Stimulated activated CD4-positive, alpha-beta T cell treated with anti-CD3 and anti-CD28 coated beads, TNF-alpha, amount 100 ng/mL, for 24 hours (primary cell): ENCODE data around the gene JAZF1.
"Not testable (repeated sequence)": the region's sequence is repeated elsewhere in the genome, so short reads cannot be mapped to it uniquely, and the experiment has no call there.

ENCODE experiments used
- DNase-seq, 3 experiments: peaks; one replicate each; pipeline ENCODE4 v3.0.0-alpha.2; 2020; ENCODE audit warnings: low read depth in 3 of 3

JAZF1 gene

DNA sequence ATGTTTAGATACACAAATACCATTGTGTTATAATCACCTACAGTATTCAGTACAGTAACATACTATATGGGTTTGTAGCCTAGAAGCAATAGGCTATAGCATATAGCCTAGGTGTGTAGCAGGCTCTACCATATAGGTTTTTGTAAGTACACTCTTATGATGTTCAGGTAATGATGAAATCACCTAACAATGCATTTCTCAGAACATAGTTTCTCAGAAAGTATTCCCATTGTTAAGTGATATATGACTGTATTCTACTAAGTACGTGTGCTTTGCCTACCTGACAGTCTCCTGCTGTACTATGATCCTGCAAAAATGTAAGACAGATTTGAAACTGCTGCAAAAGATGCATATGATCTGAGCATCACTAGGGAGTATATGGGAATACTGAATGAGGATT lies 137.9 kb downstream of the JAZF1 start:
- no peak for DNase-seq

DNA sequence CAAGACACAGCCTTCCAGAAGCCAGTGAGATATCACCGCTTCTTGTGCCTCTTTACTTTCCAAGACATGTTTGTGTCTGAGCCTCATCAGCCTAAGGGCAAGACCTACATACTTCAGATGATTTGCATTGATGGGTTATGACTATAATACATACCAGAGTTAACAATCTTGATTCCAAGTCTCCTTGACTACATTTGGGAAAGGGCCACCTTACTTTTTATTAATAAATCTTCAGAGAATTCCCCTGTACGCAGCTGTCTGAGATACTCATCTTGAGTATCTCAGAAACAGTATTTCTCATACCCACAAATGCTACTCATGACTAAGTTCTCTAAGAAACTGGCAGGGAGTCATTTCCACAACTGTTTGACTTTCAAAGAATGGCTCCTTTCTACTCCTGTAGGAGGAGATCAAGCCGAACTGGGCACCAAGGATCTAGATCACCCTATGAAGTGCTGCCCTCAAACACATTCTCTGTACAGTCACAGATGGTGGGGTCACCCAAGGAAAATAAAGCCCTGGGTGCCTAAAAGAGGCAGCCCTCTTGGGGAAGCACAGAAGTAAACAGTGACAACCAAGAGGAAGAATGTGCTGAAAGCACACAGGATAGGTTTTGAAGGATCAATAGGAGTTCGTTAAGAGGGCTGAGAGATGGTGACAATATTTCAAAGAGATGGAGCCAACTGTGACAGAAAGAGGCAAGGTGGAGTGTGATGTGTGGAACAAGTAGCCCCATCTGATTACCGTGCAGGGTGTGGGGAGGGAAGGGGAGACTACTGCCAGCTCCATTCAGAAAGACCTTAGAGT lies 138.9 kb downstream of the JAZF1 start:
- DNase-seq: no peak

DNA sequence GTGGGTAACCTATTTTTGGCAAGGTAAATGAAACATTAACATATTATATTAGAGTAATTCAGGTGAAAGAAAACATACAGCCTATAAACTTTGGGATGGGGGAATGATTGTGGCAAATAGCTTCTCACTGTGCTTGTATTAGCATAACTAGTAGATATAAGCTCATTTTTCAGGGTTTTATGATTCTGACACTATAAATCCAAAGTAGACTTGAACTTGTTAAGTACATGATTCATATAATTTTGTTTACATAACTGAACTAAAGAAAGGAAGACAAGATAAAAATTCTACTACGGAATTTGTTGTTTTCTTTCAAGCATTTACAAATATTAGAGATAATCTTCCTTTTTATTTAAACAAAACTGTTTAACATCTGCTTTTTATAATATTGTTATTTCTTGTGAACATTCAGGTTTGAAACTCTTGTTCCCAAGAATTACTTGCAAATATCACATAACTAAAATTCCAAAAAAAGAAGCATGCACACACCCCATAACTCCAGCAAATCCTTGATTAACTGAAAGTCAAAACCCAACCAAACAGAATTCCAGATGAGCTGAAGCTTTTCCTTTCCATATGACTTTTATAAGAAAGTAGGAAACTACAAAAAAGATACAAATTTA lies 142.3 kb downstream of the JAZF1 start:
- DNase-seq: no peak

DNA sequence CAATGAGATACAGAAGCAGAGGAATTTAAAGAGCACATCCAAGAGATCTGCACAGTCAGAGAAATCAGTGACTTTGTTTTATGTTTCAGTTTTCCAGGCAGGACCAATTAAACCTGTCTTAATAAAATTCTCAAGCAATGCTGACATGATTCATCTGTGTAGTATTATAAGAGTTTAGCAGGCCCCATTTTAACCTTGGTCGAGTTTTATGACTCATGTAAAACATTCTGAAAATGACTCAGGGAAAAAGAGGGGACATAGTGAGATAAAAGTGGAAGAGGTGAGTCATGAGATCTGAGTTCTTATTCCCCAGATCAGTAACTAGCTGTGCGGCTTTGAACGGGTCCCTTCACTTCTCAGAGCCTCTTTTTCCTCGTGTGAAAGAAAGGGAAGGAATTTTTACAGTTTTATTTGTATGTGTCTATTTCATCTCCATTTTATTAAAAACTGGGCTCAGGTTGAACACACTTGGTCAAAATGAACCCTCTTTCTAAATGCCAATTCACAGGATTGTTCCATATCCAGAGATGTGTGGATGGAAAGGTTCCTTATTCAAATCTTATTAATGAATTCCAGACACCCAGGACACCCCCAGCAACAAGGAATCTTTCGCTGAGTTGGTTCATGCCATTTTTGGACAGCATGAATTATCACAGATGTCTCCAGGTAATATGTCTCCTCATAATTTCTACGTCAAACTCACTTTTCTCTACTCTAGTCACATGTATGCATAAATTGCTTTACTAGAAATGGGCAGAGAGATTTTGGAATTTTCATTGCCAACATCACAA lies 143.2 kb downstream of the JAZF1 start:
- DNase-seq: peak in 1 of 3 experiments; percentile 5

DNA sequence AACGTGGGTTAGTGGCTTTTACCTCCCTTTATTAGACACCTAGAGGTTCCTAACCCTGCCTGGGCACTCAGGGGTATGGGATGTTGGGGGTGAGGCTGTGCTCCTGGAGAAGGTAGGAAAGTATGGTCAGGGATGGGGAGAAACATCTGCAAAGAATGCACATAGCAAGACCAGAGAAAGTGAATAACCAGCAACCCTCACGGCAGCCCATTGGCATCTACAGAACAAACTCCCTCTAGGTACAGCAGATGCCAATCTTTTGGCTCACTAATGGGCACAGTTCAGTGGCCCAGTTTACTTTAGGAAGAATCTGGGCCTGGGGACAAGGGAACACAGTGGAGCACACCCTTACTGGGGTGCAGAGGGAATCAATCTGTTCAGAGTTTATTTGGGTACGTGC lies 143.9 kb downstream of the JAZF1 start:
- no peak for DNase-seq

DNA sequence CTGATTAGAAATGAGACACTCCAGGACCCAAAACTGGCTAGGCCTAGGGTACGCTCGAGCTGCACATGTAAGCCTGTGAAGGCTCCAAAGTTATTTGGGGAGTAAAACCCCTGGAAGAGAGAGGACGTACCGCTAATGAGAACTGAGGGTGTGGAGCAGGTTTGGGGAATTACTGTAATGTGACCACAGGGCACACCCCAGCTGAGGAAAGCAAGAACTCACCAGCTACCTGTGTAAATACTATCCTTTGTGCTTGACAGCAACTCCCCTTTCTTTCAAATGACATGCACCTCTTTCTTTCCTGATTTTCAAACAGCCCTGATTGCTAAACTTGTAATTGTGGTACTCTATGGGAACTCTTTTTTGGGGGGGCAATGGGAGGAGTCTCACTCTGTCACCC lies 147.2 kb downstream of the JAZF1 start:
- no peak for DNase-seq

DNA sequence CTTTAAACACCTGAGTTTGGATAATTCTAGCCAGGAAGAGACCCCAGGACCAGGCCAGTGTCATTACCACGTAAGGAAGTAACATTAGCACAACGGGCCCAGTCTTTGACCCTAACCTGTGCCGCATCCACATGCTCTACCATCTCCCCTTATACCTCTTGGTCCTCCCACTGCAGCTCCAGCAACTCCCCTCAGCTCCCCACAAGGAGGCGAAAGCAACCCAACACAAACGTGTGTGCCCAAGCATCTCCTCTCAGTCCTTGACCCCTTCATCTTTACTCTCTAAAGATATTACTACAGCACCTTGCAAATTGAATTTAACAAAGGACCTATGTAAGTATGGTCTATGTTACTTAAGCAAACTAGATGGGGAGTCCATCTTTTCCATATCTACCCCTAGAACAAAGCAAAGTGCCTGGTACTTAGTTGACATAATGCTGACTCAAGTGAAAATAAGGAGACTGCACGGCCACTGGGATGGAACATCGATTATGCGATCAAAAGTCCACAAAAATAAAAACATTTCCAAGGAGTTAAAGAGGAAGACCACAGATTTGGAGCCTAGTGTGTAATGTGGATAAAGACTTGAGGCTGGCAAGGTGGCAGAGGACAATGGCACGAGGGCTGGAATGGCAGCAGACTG lies 147.7 kb downstream of the JAZF1 start:
- DNase-seq: no peak

DNA sequence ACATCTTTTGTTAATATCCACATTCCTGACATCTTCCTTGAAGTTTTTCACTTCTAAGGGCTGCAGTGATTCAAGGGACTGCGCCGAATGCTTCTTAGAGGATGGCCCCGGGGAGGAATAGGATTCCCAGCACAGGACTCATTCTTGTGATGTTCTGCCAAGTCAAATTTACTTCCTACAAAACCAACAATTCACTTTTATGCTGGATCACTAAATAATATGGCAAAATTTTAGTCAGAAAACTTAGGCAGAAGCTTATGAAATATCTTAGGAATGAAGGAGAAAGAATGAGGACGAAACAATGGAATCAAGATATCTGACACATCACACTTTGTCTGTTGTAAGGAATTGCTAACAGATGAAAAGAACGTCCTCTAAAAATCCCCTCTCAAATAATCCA lies 151.5 kb downstream of the JAZF1 start:
- no peak for DNase-seq

DNA sequence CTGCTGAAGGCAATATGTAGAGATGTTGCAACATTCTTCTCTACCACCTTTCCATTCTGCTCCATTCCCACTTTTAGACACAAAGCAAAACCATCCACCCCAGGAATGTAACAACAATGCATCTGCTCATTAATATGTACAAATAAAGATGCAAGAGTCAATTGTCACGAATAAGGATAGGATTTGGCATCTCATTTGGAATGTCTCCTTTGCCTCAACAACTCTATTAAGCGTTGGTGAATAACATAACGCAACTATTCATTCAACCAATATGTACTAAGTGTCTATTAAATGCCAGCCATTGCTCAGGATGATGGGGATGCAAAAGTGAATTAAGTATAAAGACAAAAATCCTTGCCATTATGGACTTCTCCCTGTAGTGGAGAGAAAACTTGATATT lies 152.1 kb downstream of the JAZF1 start:
- no peak for DNase-seq

DNA sequence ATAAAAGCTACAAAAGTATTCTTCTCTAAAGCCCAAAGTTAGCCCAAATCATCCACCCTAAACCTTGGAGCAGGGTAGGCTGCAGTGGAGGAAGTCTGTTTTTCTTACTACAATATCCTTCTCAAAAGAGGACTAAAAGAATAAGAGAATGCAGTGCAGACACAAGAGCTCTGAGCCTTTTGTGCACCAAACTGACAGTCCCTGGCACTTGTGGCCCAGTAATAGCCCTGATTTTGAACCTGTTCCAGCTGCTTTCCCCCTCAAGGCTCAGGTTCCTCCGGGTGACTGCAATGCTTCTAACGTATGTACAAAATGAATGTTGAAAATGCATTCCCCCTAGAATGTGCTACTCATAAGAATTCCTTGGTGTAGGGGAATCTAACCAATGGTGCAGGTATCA lies 154.4 kb downstream of the JAZF1 start:
- no peak for DNase-seq

DNA sequence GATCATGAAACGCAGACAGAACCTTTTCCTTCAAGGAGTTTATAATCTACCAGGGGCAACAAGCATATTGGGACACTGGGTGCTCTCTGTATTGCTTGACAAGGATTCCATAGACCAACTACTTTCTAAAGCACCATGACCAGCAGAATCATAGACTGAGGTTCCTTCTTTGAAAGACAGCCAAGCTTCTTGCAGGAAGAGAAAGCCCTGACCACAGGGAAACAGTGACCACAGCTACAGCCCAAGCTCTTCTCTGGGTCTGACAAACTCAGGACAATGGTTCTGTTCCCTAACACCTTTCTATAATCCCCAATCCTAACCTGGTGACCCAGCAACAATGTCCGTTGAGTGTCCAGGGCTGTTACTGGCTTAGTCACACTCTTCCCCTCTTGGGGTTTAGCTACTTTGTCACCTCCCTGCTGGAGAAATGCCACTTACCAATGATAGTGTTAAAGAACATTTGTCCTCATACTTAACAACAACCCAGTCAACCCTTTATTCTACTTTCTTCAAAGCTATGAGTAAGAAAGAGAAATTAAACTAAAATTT lies 155.7 kb downstream of the JAZF1 start:
- no peak for DNase-seq

DNA sequence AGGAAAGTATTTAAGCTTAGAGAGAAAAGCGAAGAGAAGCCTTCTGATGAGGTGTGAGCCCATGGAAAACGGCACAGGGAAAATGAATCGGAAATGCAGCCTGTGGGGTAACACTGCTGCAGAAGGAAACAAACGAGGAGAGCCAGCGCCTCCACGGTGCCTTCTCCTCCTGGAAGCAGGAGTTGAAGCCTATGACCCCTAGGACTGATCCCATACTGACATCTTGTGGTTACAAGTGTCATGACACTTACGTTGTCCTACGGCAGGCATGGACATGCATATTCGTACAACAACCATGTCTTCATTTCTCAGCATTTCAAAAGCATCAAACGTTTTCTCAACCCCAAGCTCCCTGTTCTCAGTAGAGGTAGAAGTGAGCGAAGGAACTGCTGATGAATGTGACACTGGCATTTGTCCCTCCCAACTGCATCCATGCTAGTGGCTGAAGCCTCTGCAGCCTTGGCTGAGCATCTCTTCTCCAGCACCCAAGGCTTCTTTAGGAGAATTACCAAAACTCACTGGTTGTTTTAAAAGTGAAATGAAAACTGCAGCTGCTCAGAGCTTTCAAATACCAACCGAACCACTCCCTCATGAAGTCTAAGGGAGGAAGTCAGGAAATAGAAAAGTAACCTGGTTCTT lies 160.2 kb downstream of the JAZF1 start:
- peak in 2 of 3 experiments; percentile 14 to 20 for DNase-seq

DNA sequence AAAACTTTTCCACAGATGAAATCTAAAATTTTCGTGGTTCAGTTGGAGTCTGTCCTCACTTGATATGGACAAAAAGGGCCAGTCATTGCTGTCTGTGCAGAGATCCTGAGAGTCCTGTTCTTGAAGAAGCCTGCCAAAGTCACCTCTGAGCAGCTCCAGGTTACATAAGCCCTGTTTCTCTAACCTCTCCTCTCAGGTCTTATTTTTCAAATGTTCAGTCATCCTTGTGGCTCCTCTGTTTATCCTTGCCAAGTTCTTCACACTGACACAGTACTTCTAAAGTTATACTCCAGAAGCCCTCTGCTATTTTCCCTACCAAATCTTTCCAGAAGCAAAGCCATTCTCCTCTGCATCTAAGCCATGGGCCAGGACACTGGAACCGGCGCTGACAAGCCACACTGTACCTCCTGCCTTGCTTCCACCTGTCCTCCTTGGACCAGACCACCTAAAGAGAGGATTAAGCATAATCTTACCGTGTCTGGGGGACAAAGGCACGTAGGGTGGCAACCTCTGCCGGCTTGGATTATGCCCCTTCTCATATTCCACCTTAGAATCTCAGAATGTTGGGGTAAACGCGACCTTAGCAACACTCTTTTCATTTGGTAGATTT lies 161.6 kb downstream of the JAZF1 start:
- no peak for DNase-seq

DNA sequence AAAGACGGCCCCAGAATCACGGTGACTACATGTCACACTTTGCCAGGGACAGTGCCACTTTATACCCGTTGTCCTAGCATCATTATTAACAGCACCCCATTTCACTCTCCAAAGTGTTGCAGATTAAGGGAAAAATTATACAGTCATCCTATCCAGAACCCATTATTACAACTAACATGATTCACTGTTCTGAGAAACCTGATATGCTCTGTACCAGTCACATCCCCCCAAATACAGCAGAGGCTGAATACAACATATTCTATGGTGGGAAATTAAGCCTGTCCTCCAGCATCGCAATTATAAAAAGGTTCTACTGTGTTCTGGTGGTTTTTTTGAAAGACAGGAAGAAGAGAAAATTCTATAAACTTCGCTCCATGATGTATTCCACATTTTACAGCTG lies 162.1 kb downstream of the JAZF1 start:
- no peak for DNase-seq

DNA sequence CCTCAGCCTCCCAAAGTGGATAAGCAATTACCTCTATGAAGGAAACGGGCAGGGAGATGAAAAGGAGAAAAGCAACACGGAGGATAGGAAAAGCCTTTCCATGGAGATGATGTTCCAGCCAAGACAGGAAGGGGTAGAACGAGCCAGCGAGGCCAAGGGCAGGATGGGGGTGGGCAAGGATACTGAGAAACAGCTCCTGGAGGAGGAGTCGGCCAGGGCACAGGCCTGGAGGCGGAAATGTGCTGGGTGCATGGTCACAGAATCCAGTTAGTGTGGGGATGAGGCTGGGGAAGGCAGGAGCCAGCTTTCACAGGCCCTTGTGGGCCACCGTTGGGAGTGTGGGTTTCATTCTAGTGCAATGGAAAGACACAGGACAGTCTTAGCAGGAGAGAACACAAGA lies 162.6 kb downstream of the JAZF1 start:
- no peak for DNase-seq

DNA sequence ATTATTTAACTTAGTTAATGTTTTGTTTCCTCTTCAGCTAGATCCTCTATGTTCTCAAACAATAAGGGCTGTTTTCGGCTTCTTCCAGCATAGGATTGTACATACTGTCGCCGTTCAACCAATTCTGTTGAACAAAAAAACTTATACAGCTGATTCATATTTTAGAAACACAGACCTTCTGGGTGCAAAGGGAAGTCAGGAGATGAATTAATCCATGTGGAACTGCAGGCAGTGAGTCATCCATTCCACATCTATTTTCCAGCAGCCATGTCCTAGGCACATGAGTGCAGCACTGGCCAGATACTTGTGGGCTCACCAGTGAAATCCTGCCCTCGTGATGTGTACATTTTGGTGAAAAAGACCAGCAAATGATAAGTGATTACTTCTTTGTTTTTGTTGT lies 163.2 kb downstream of the JAZF1 start:
- DNase-seq: no peak

DNA sequence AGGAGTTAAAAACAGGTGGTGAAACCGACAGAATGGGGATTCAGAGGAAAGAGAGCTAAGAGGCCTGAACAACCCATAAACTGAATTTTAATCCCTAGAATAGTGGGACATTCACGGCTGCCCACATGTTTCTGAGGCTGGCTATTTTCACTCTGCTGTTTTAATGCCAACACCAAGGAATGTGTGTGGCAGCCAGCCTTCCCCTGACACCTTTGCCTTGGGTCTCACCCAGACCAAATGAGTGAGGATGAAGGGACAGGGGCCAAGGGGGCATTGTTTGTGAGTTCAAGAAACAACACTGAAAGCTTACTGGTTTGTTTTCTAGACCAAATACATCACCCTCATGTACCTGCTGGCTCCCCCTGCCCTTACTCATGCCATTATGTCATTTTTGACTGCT lies 164.3 kb downstream of the JAZF1 start:
- no peak for DNase-seq

DNA sequence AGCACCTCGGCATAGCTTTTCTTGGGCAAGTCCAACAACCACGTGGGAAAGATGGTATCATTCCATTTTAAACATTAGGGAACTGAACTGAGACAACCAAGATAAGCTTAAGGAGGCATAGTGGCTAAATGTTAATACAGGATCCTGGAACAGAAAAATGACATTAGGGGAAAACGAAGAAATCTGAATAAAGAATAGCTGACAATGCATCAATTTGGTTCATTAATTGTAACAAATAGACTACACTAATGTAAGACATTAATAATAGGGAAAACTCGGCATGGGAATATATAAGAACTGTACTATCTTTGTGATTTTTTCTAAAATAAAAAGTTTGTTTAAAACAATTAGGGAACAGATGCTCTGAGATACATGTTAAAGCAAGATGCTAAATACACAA lies 165.4 kb downstream of the JAZF1 start:
- DNase-seq: no peak

DNA sequence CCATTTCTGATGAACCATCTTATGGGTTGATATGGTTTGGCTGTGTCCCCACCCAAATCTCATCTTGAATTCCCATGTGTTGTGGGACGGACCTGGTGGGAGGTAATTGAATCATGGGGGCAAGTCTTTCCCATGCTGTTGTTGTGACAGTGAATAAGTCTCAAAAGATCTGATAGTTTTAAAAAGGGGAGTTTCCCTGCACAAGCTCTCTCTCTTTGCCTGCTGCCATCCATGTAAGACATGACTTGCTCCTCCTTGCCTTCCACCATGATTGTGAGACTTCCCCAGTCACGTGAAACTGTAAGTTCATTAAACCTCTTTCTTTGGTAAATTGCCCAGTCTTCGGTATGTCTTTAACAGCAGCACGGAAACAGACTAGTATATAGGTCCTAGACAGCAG lies 166.3 kb downstream of the JAZF1 start:
- DNase-seq: not testable (repeated sequence)

DNA sequence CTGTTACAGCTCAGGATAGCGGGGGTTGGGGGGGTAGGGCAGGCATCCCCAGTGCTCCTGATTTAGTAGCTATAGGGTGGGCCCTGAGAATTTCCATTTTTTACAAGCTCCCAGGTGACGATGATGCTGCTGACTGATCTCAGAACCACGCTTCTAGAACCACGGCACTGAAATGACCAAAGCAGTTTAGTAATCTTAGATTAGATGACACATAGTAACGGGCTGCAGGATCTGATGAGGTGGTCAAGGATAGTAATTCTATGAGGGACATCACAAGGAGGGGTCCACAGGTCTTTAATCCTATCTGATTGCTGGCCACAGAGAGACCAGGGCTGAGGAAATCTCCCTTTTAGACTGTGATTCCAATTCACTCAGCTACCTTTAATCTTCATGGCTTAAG lies 167.2 kb downstream of the JAZF1 start:
- no peak for DNase-seq

DNA sequence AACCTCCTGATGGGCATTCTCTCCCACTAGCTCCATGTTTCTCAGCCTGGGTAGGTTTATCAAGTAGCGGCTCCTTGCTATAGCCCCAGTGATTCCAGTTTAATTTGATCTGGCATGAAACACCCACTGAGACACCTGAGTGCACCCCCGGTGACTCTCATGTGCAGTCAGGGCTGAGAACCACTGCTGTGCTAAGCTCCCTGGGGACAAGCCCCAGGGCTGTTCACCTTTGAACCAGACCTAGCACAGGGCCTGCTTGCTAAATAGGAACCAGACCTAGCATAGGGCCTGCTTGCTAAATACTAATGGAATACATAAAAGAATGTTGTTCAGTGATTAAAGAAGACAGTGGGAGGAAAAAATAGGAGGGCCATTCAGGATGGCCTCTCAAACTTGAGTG lies 167.6 kb downstream of the JAZF1 start:
- no peak for DNase-seq
